Measurements from ENCODE around the gene ZNF701.
"Not testable (repeated sequence)": the region's sequence is repeated elsewhere in the genome, so short reads cannot be mapped to it uniquely, and the experiment has no call there.

The ZNF701 gene

DNA sequence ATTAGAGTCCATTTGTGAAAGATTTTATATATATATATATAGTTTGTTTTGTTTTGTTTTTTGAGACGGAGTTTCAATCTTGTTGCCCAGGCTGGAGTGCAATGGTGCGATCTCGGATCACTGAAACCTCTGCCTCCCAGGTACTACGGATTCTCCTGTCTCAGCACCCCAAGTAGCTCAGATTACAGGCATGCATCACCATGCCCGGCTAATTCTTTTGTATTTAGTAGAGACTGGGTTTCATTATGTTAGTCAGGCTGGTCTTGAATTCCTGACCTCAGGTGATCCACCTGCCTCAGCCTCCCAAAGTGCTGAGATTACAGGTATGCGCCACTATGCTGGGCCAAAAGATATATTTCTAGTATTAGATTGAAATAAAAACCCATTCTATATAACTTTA lies 4.0 kb upstream of the ZNF701 start:
- DNase-seq (ENCODE audit: low read depth in 2 of 2): no peak

GRCh38 chr19:52566588-52566987 lies 3.5 kb upstream of the ZNF701 start:
- DNase-seq (ENCODE audit: low read depth in 2 of 2): no peak

GRCh38 chr19:52567921-52568320 lies 2.2 kb upstream of the ZNF701 start:
- DNase-seq (ENCODE audit: low read depth in 2 of 2): no peak

DNA sequence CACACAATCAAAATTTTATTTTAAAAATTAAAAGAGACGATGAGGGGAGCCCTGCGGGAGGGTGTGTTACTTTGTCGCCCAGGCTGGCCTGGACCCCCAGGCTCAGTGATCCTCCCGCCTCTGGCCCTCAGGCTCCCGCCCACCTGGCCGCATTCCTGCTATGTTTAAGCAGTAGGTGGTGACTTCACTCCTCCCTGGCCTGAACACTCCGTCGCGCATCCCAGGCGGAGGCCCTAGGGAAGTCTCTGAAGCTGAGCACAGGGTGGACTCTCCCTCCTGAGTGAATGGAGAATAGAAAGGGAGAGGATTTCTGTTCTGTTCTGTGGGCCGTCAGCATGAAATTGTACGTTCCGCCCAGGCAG lies 468 bp upstream of the ZNF701 start:
- DNase-seq (ENCODE audit: low read depth in 2 of 2): not testable (repeated sequence)

GRCh38 chr19:52584736-52585440 lies 14.8 kb downstream of the ZNF701 start:
- no peak for DNase-seq (ENCODE audit: low read depth in 2 of 2)

DNA sequence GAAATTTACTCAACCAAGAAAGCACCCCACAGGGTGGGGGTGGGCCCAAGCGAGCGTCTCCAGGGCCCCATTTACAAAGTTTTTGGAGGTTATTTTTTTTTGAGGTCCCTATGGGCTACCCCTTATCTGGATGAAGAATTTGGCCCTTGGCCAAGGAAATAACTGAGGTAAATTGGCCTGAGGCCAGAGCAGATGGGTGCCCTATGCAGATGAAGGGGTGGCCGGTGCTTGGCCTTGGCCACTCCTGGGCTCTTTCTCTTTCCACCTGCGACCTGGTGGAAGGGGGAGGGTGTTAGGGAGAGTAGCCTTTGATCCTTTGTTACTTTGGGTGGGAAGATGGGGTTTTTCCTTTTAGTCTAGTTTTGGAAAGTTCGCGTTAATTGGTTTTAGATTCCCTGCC lies 15.5 kb downstream of the ZNF701 start:
- DNase-seq (ENCODE audit: low read depth in 2 of 2): no peak

- no peak for DNase-seq (ENCODE audit: low read depth in 2 of 2)
These were observed 20.6 kb downstream of the ZNF701 start for GRCh38 chr19:52590728-52591127.

GRCh38 chr19:52592301-52592700 lies 22.2 kb downstream of the ZNF701 start:
- DNase-seq (ENCODE audit: low read depth in 2 of 2): no peak

DNA sequence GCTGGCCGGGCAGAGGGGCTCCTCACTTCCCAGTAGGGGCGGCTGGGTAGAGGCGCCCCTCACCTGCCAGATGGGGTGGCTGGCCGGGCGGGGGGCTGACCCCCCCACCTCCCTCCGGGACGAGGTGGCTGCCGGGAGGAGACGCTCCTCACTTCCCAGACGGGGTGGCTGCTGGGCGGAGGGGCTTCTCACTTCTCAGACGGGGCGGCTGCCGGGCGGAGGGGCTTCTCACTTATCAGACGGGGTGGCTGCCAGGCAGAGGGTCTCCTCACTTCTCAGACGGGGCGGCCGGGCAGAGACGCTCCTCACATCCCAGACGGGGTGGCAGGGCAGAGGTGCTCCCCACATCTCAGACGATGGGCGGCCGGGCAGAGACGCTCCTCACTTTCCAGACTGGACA lies 23.4 kb downstream of the ZNF701 start:
- not testable (repeated sequence) for DNase-seq (ENCODE audit: low read depth in 2 of 2)

DNA sequence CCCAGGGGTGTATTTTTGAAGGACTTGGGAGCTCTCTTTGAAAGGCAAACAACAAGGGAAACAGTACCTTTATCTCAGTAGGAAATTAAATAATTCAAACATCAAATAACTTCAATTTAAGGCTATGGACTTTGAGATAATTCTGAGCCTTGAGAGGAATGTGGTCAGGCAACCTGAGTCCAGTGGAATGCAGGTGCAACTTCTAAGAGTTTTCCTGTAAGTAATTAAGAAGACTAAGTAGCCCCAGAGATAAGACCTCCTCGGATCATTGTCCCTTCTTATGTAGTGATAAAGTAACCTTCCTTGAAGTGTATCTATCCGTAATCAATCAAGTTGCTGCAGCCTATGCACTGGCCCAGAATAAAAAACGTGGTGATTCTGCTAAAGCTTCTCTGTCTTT lies 29.2 kb downstream of the ZNF701 start:
- DNase-seq (ENCODE audit: low read depth in 2 of 2): no peak

DNA sequence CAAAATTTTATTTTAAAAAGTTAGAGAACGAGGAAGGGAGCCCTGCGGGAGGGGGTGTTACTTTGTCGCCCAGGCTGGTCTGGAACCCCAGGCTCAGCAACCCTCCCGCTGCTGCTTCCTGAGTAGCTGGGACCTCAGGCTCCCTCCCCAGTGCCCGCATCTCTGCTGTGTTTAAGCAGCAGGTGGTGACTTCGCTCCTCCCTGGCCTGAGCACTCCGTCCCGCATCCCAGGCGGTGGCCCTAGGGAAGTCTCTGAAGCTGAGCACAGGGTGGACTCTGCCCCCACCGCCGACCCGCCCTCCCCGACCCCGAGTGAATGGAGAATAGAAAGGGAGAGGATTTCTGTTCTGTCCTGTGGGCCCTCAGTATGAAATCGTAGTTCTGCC lies 30.5 kb downstream of the ZNF701 start:
- DNase-seq (ENCODE audit: low read depth in 2 of 2): no peak

- peak; percentile 84 to 91 for DNase-seq (ENCODE audit: low read depth in 2 of 2)
These were observed 31.2 kb downstream of the ZNF701 start for GRCh38 chr19:52601025-52601973.

- not testable (repeated sequence) for DNase-seq (ENCODE audit: low read depth in 2 of 2)
These were observed 31.9 kb downstream of the ZNF701 start for GRCh38 chr19:52601974-52602366.

- no peak for DNase-seq (ENCODE audit: low read depth in 2 of 2)
These were observed 32.9 kb downstream of the ZNF701 start for GRCh38 chr19:52602941-52603340.

- DNase-seq (ENCODE audit: low read depth in 2 of 2): no peak
These were observed 33.6 kb downstream of the ZNF701 start for GRCh38 chr19:52603558-52604207.

- DNase-seq (ENCODE audit: low read depth in 2 of 2): no peak
These were observed 43.3 kb downstream of the ZNF701 start for GRCh38 chr19:52613299-52613906.

GRCh38 chr19:52621376-52621775 lies 51.3 kb downstream of the ZNF701 start:
- DNase-seq (ENCODE audit: low read depth in 2 of 2): no peak

GRCh38 chr19:52622261-52622660 lies 52.2 kb downstream of the ZNF701 start:
- DNase-seq (ENCODE audit: low read depth in 2 of 2): no peak

DNA sequence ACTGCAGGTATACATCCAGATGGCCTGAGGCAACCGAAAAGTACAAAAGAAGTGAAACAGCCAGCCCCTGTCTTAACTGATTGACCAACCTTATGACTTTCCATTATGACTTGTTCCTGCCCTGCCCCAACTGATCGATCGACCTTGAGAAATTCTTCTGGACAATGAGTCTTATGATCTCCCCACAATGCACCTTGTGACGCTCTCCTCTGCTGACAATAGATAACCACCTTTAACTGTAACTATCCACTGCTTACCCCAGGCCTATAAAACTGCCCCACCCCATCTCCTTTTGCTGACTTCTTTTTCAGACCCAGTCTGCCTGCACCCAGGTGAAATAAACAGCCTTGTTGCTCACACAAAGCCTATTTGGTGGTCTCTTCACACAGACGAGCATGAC lies 56.8 kb downstream of the ZNF701 start:
- DNase-seq (ENCODE audit: low read depth in 2 of 2): no peak

GRCh38 chr19:52627441-52627840 lies 57.4 kb downstream of the ZNF701 start:
- DNase-seq (ENCODE audit: low read depth in 2 of 2): not testable (repeated sequence)

DNA sequence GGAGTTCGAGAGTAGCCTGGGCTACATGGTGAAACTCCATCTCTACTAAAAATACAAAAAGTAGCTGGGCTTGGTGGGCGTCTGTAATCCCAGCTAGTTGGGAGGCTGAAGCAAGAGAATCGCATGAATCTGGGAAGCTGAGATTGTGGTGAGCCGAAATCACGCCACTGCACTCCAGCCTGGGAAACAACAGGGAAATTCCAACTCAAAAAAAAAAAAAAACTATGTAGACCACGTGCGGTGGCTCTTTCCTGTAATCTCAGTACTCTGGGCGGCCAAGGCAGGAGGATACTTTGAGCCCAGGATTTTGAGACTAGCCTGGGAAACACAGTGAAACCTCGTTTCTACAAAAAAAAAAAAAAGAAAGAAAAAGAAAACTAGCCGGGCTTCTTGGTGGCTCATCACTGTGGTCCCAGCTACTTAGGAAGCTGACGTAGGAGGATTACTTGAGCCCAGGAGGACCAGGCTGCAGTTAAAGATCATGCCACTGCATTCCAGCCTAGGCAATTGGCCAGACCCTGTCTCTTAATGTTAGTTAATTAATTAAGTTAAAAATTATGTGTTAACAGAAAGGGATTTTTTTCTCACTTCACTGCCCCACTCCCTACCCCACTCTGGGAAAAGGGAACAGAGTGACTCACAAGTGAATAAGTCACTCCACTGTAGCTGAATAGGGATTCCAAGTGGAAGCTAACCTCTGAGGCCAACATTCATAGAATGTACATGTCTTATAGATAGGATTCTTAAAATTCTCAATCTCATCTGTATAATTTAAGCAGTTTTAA lies 65.9 kb downstream of the ZNF701 start:
- no peak for DNase-seq (ENCODE audit: low read depth in 2 of 2)
